Lower leg skin (tissue), 3 donors: ENCODE results near the gene ZNF532.

Experiments
- POLR2A ChIP-seq, 2 donors: fragments of 450-650 bp; IDR thresholded peaks; one replicate each; pipeline ENCODE4 v1.6.1; 2016 to 2017; ENCODE audit warnings: antibody characterized with exemption in 2 of 2, mild to moderate bottlenecking in 1 of 2, moderate library complexity in 1 of 2
- TF ChIP-seq, protein P1 (sequence below), 3 donors: fragments of 450-650 bp; IDR thresholded peaks; one replicate each; pipeline ENCODE4 v1.5.1; 2016; ENCODE audit warnings: antibody characterized with exemption in 3 of 3, mild to moderate bottlenecking in 3 of 3, moderate library complexity in 2 of 3

- TF ChIP-seq POLR2A (IDR thresholded peaks at IDR 0.05), result no peak
- TF ChIP-seq, protein P1, sequence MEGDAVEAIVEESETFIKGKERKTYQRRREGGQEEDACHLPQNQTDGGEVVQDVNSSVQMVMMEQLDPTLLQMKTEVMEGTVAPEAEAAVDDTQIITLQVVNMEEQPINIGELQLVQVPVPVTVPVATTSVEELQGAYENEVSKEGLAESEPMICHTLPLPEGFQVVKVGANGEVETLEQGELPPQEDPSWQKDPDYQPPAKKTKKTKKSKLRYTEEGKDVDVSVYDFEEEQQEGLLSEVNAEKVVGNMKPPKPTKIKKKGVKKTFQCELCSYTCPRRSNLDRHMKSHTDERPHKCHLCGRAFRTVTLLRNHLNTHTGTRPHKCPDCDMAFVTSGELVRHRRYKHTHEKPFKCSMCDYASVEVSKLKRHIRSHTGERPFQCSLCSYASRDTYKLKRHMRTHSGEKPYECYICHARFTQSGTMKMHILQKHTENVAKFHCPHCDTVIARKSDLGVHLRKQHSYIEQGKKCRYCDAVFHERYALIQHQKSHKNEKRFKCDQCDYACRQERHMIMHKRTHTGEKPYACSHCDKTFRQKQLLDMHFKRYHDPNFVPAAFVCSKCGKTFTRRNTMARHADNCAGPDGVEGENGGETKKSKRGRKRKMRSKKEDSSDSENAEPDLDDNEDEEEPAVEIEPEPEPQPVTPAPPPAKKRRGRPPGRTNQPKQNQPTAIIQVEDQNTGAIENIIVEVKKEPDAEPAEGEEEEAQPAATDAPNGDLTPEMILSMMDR (IDR thresholded peaks at IDR 0.05), result no peak
Observed at GRCh38 chr18:58990720-58991119, 126.0 kb downstream of the ZNF532 start.
